ENCODE data around the gene REXO4. TPM values are rescaled to one million over a fixed set of nuclear protein-coding genes. Genes with fewer than 3 reads are reported as not detected.

Gene REXO4
- polyA plus RNA-seq, 1 of the 3 experiments (the other 2 are of a cell fraction): 37.3 TPM

DNA sequence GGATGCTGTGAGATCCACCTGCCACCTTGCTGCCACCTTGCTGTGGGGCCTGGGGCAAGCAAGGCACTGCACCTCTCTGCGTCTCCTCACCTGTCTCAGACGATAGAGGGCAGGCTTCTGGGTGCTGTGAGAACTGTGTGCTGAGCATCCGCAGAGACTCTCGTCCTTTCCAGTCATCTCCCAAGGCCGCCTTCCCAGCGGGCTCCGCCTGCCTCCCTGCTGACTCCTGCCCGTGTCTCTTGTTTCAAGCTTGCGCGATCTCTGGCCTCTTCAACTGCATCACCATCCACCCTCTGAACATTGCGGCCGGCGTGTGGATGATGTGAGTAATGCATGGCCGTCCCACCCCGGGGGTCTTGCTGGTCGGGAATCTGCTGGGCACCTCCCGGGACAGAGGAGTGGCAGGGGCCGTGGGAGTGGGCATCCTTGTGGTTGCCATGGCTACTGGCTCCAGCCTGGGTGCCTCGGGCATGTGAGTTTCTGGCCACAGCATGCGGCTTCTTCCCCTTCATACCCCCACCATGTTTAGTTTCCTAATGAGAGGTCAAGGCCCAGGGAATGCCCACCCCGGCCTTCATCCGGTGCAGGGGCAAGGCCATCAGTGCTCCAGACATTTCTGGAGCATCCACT lies 45.5 kb upstream of the REXO4 start (continued):
- no peak for TF ChIP-seq IRF3 (IDR thresholded peaks at IDR 0.05; ENCODE audit: low read depth, low read length)

GRCh38 chr9:133461975-133462374 lies 44.2 kb upstream of the REXO4 start:
- Histone ChIP-seq H3K4me2 (no peak overlapping the region), H3K4me3 (ENCODE audit: low read depth in 2 of 2, low read length in 1 of 2) (no peak overlapping the region), H3K4me1 (ENCODE audit: control insufficient read depth in 1 of 2, insufficient read depth in 2 of 2, low read depth in 1 of 2, low read length in 1 of 2) (peaks cover 0 to 25% of the 10 kb centered on the region in 2 experiments; a peak in 1 of 4 replicates), H3K27me3 (ENCODE audit: insufficient read depth) (no peaks in the 10 kb centered on the region), H3K9me2 (no peaks in the 10 kb centered on the region), H4K20me1 (ENCODE audit: insufficient read depth) (no peaks in the 10 kb centered on the region), H3K36me3 (replicated peaks in 1 of 2; ENCODE audit: control insufficient read depth in 1 of 2, insufficient read depth in 2 of 2, low read length in 1 of 2) (peaks cover 0 to 13% of the 10 kb centered on the region in 2 experiments), H2AFZ (ENCODE audit: low read depth) (no peak overlapping the region), H3K79me2 (ENCODE audit: insufficient read depth) (no peaks in the 10 kb centered on the region), H3K27ac (ENCODE audit: low read depth in 2 of 2, low read length in 1 of 2) (no peak overlapping the region), H3K9me3 (no peaks in the 10 kb centered on the region), H3K9ac (no peak overlapping the region), H3F3A (replicated peaks; ENCODE audit: insufficient read depth) (peaks cover 12% of the 10 kb centered on the region)
- TF ChIP-seq NRF1 (IDR thresholded peaks at IDR 0.05; ENCODE audit: low read depth, low read length): no peak
- no peak for TF ChIP-seq RCOR1 (IDR thresholded peaks at IDR 0.05; ENCODE audit: low read length)
- TF ChIP-seq FOSL2 (IDR thresholded peaks at IDR 0.05; ENCODE audit: borderline replicate concordance, low read depth): no peak
- TF ChIP-seq FOXJ3 (CRISPR knock-in tag; IDR thresholded peaks at IDR 0.05): no peak
- TF ChIP-seq MEF2A (IDR thresholded peaks at IDR 0.05; ENCODE audit: borderline replicate concordance, low read depth): no peak
- no peak for DNase-seq
- ChIA-PET POLR2A (no interaction called here), CTCF (interaction anchor here (1.0 to 1.5 kb wide), 3 partner anchors 17 to 45 kb away, joined by 3 to 4 read pairs (median 3); partner anchors contain the start of gene SLC2A6)
- WGBS (ENCODE audit: low lambda C conversion rate): 75% methylated on average over 2 of the region's 4 CpGs

DNA sequence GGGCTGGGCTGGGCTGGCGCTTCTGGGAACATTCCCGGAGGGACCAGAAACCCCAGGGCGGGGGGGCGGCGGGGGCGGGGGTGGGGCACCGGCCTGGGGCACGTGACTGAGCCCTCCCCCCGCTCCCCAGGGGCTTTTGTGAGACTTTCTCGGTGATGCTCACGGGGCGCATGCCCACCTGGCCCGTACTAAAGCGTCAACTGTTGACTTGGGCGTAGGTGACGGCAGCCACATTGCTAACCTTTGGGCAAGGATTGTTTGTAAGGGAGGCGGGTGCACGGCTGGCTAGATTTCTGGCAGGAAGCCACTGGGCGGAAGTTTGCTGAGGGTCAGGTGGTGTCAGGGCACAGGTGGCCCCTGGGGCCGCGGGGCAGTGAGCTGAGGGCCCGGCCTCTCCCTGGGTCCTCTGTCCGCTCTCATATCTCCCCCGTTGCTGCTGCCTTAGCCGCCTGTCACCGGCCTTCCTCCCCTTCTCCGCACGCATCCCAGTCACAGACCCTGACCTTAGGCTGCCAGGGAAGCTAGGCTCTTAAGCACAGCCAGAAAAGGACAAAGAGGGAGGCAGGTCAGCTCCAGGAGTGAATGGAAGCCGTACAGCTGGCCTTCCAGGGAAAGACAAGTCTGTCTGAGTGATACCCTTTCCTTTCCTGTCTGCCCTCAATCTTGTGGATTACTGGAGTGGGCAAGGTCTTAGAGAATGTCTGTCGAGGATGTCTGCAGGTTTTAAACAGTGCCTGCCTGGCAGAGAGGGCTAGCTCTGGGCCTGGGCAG lies 42.8 kb upstream of the REXO4 start:
- Histone ChIP-seq H4K20me1 (ENCODE audit: insufficient read depth) (no peaks in the 10 kb centered on the region), H3K9me3 (no peaks in the 10 kb centered on the region), H3K4me2 (peak overlapping the region; percentile 93), H3K27me3 (ENCODE audit: insufficient read depth) (no peaks in the 10 kb centered on the region), H3K36me3 (replicated peaks in 1 of 2; ENCODE audit: control insufficient read depth in 1 of 2, insufficient read depth in 2 of 2, low read length in 1 of 2) (peaks cover 0 to 9% of the 10 kb centered on the region in 2 experiments), H3K27ac (ENCODE audit: low read depth in 2 of 2, low read length in 1 of 2) (peak overlapping the region; percentile 86 to 99), H3K9ac (peak overlapping the region; percentile 93), H3K9me2 (no peaks in the 10 kb centered on the region), H3K4me1 (ENCODE audit: control insufficient read depth in 1 of 2, insufficient read depth in 2 of 2, low read depth in 1 of 2, low read length in 1 of 2) (peaks cover 0 to 25% of the 10 kb centered on the region in 2 experiments; a peak in 1 of 4 replicates), H3F3A (replicated peaks; ENCODE audit: insufficient read depth) (peaks cover 4% of the 10 kb centered on the region), H3K4me3 (ENCODE audit: low read depth in 2 of 2, low read length in 1 of 2) (peak overlapping the region; percentile 78 to 85), H2AFZ (ENCODE audit: low read depth) (0 out of 2 replicates have a peak overlapping the region, but pooled peaks have one; percentile 85), H3K79me2 (ENCODE audit: insufficient read depth) (no peaks in the 10 kb centered on the region)
- TF ChIP-seq YY1 (IDR thresholded peaks at IDR 0.05; ENCODE audit: low read depth) (no peak), NRF1 (IDR thresholded peaks at IDR 0.05; ENCODE audit: low read depth, low read length) (0 out of 2 replicates have a peak, but pooled peaks have one; percentile 26), USF1 (IDR thresholded peaks at IDR 0.05; ENCODE audit: borderline replicate concordance, low read depth) (peak; percentile 81), USF2 (IDR thresholded peaks at IDR 0.05; ENCODE audit: borderline replicate concordance, low read depth, low read length) (peak; percentile 35; the same call in 1 of the 2 replicates), FOXM1 (IDR thresholded peaks at IDR 0.05; ENCODE audit: low read depth) (no peak), POLR2AphosphoS5 (IDR thresholded peaks at IDR 0.05; ENCODE audit: low read depth, low read length) (no peak)
- DNase-seq: no peak
- ChIA-PET POLR2A (interaction anchor here (0.6 to 2.0 kb wide), 7 partner anchors 9 to 198 kb away, joined by 3 to 15 read pairs (median 4); partner anchors contain the start of genes DBH, MED22, RPL7A and SLC2A6), CTCF (interaction anchor here (0.6 to 1.7 kb wide), 5 partner anchors 11 to 29 kb away, joined by 3 to 8 read pairs (median 4); partner anchors contain the start of gene SLC2A6)
- WGBS (ENCODE audit: low lambda C conversion rate): 51% methylated on average over 7 of the region's 30 CpGs
